ENCODE results near the gene MYPN. TPM values are rescaled to one million over a fixed set of nuclear protein-coding genes. Genes with fewer than 3 reads are reported as not detected.
A peak's percentile ranks its signal among the peaks of the same experiment; 100 is the strongest.

The MYPN gene
- total RNA-seq, 2 donors from 2014 or later, result not detected

- Mint-ChIP-seq H3K4me1 (peaks cover 5% of the 10 kb centered on the region), H3K4me3 (no peak overlapping the region), H3K36me3 (ENCODE audit: low read depth) (peaks cover 4% of the 10 kb centered on the region), H3K27me3 (peaks cover 65% of the 10 kb centered on the region), H3K27ac (no peak overlapping the region)
- DNase-seq (no peak), ATAC-seq (peak; percentile 37)
- H3K9me3 ChIP-seq (ENCODE audit: control insufficient read depth, low read length, poor library complexity, severe bottlenecking), result no peaks in the 10 kb centered on the region
These were observed 93.7 kb downstream of the MYPN start for GRCh38 chr10:68202960-68203353.

- H3K4me3 Mint-ChIP-seq, result no peak overlapping the region
- DNase-seq, result no peak
These were observed 99.2 kb downstream of the MYPN start for GRCh38 chr10:68208424-68209042.

GRCh38 chr10:68211669-68212068 lies 102.4 kb downstream of the MYPN start:
- Mint-ChIP-seq H3K4me1 (peaks cover 2% of the 10 kb centered on the region), H3K4me3 (no peak overlapping the region), H3K36me3 (ENCODE audit: low read depth) (no peaks in the 10 kb centered on the region), H3K27ac (no peak overlapping the region), H3K27me3 (peaks cover 22% of the 10 kb centered on the region)
- H3K9me3 ChIP-seq (ENCODE audit: control insufficient read depth, low read length, poor library complexity, severe bottlenecking), result no peaks in the 10 kb centered on the region
- DNase-seq, result no peak
- no peak for ATAC-seq

More at GRCh38 chr10:68208424-68209042, 99.2 kb downstream of the MYPN start:
- H3K36me3 Mint-ChIP-seq (ENCODE audit: low read depth), result peaks cover 4% of the 10 kb centered on the region
- no peak for ATAC-seq
- no peaks in the 10 kb centered on the region for H3K9me3 ChIP-seq (ENCODE audit: control insufficient read depth, low read length, poor library complexity, severe bottlenecking)
- H3K27ac Mint-ChIP-seq, result no peak overlapping the region
- H3K4me1 Mint-ChIP-seq, result peaks cover 7% of the 10 kb centered on the region
- peaks cover 42% of the 10 kb centered on the region for H3K27me3 Mint-ChIP-seq

- Mint-ChIP-seq H3K27me3 (peaks cover 22% of the 10 kb centered on the region), H3K36me3 (ENCODE audit: low read depth) (no peaks in the 10 kb centered on the region), H3K4me3 (no peak overlapping the region), H3K4me1 (peaks cover 2% of the 10 kb centered on the region), H3K27ac (peak overlapping the region; percentile 34)
- ATAC-seq (peak; percentile 35), DNase-seq (no peak)
- no peaks in the 10 kb centered on the region for H3K9me3 ChIP-seq (ENCODE audit: control insufficient read depth, low read length, poor library complexity, severe bottlenecking)
These were observed 103.5 kb downstream of the MYPN start for GRCh38 chr10:68212721-68213352.

- Mint-ChIP-seq H3K4me1 (peaks cover 2% of the 10 kb centered on the region), H3K4me3 (no peak overlapping the region), H3K36me3 (ENCODE audit: low read depth) (no peaks in the 10 kb centered on the region), H3K27ac (no peak overlapping the region), H3K27me3 (peaks cover 8% of the 10 kb centered on the region)
- H3K9me3 ChIP-seq (ENCODE audit: control insufficient read depth, low read length, poor library complexity, severe bottlenecking), result no peaks in the 10 kb centered on the region
- DNase-seq, result no peak
- ATAC-seq, result no peak
These were observed 109.5 kb downstream of the MYPN start for GRCh38 chr10:68218786-68219185.

- Mint-ChIP-seq H3K27ac (no peak overlapping the region), H3K4me3 (no peak overlapping the region), H3K27me3 (peaks cover 8% of the 10 kb centered on the region), H3K36me3 (ENCODE audit: low read depth) (no peaks in the 10 kb centered on the region), H3K4me1 (peaks cover 2% of the 10 kb centered on the region)
- no peak for DNase-seq
- no peak for ATAC-seq
- no peaks in the 10 kb centered on the region for H3K9me3 ChIP-seq (ENCODE audit: control insufficient read depth, low read length, poor library complexity, severe bottlenecking)
These were observed 111.9 kb downstream of the MYPN start for GRCh38 chr10:68221196-68221595.

- ATAC-seq, result no peak
- no peak for DNase-seq
- Mint-ChIP-seq H3K4me1 (peaks cover 2% of the 10 kb centered on the region), H3K27me3 (peaks cover 8% of the 10 kb centered on the region), H3K27ac (no peak overlapping the region), H3K4me3 (no peak overlapping the region), H3K36me3 (ENCODE audit: low read depth) (no peaks in the 10 kb centered on the region)
- H3K9me3 ChIP-seq (ENCODE audit: control insufficient read depth, low read length, poor library complexity, severe bottlenecking), result no peaks in the 10 kb centered on the region
These were observed 113.1 kb downstream of the MYPN start for GRCh38 chr10:68222391-68222790.

- H3K27me3 Mint-ChIP-seq, result peaks cover 19% of the 10 kb centered on the region
- no peak overlapping the region for H3K4me3 Mint-ChIP-seq
- no peak for ATAC-seq
These were observed 114.4 kb downstream of the MYPN start for GRCh38 chr10:68223535-68224165.

GRCh38 chr10:68224810-68225209 lies 115.5 kb downstream of the MYPN start:
- ATAC-seq, result no peak
- H3K27me3 Mint-ChIP-seq, result peaks cover 18% of the 10 kb centered on the region
- no peak overlapping the region for H3K27ac Mint-ChIP-seq
- no peak for DNase-seq
- no peak overlapping the region for H3K4me3 Mint-ChIP-seq
- peaks cover 2% of the 10 kb centered on the region for H3K4me1 Mint-ChIP-seq
- no peaks in the 10 kb centered on the region for H3K36me3 Mint-ChIP-seq (ENCODE audit: low read depth)
- H3K9me3 ChIP-seq (ENCODE audit: control insufficient read depth, low read length, poor library complexity, severe bottlenecking), result no peaks in the 10 kb centered on the region

More at GRCh38 chr10:68223535-68224165, 114.4 kb downstream of the MYPN start:
- no peak for DNase-seq
- Mint-ChIP-seq H3K36me3 (ENCODE audit: low read depth) (no peaks in the 10 kb centered on the region), H3K27ac (no peak overlapping the region), H3K4me1 (peaks cover 2% of the 10 kb centered on the region)
- H3K9me3 ChIP-seq (ENCODE audit: control insufficient read depth, low read length, poor library complexity, severe bottlenecking), result no peaks in the 10 kb centered on the region

- Mint-ChIP-seq H3K4me1 (peaks cover 6% of the 10 kb centered on the region), H3K27me3 (peaks cover 45% of the 10 kb centered on the region), H3K4me3 (peak overlapping the region; percentile 81), H3K36me3 (ENCODE audit: low read depth) (no peaks in the 10 kb centered on the region), H3K27ac (no peak overlapping the region)
- no peak for DNase-seq
- H3K9me3 ChIP-seq (ENCODE audit: control insufficient read depth, low read length, poor library complexity, severe bottlenecking), result no peaks in the 10 kb centered on the region
- ATAC-seq, result no peak
These were observed 121.0 kb downstream of the MYPN start for GRCh38 chr10:68230268-68230667.

GRCh38 chr10:68231106-68231816 lies 122.0 kb downstream of the MYPN start:
- DNase-seq (peak in 1 of 3 donors; percentile 4), ATAC-seq (peak; percentile 79)
- peaks cover 6% of the 10 kb centered on the region for H3K4me1 Mint-ChIP-seq
- no peaks in the 10 kb centered on the region for H3K36me3 Mint-ChIP-seq (ENCODE audit: low read depth)
- no peaks in the 10 kb centered on the region for H3K9me3 ChIP-seq (ENCODE audit: control insufficient read depth, low read length, poor library complexity, severe bottlenecking)
- H3K27ac Mint-ChIP-seq, result no peak overlapping the region
- peaks cover 45% of the 10 kb centered on the region for H3K27me3 Mint-ChIP-seq
- peak overlapping the region; percentile 81 for H3K4me3 Mint-ChIP-seq

- ATAC-seq (no peak), DNase-seq (no peak)
- peak within 1 kb of the TSS; percentile 81 for H3K4me3 Mint-ChIP-seq
- H3K4me1 Mint-ChIP-seq, result peaks cover 6% of the 10 kb centered on the region
- no peaks in the 10 kb centered on the region for H3K36me3 Mint-ChIP-seq (ENCODE audit: low read depth)
- no peaks in the 10 kb centered on the region for H3K9me3 ChIP-seq (ENCODE audit: control insufficient read depth, low read length, poor library complexity, severe bottlenecking)
- H3K27me3 Mint-ChIP-seq, result peaks cover 45% of the 10 kb centered on the region
- H3K27ac Mint-ChIP-seq, result no peak within 1 kb of the TSS
These were observed 122.5 kb downstream of the MYPN start, which contains the start of gene ATOH7 for GRCh38 chr10:68231817-68232251. Gene ATOH7 (minus strand): TSS chr10:68232113. CDS start chr10:68231677, 436 bp downstream.

- Mint-ChIP-seq H3K36me3 (ENCODE audit: low read depth) (no peaks in the 10 kb centered on the region), H3K27ac (no peak overlapping the region), H3K27me3 (peaks cover 41% of the 10 kb centered on the region), H3K4me1 (peaks cover 6% of the 10 kb centered on the region), H3K4me3 (no peak overlapping the region)
- ATAC-seq, result no peak
- no peak for DNase-seq
- H3K9me3 ChIP-seq (ENCODE audit: control insufficient read depth, low read length, poor library complexity, severe bottlenecking), result no peaks in the 10 kb centered on the region
These were observed 123.8 kb downstream of the MYPN start for GRCh38 chr10:68233046-68233445.

All from T-helper 17 cell (primary cell).